HG02840 (cell line): ENCODE measurements around the gene OPN1MW2.
"Not testable (repeated sequence)": the region's sequence is repeated elsewhere in the genome, so short reads cannot be mapped to it uniquely, and the experiment has no call there.

Experiments used
- ATAC-seq: cut with Tn5 transposase; IDR thresholded peaks from one replicate; pipeline ENCODE4 v1.9.1; 2021; ENCODE audit warnings: mild to moderate bottlenecking, moderate library complexity, moderate number of reproducible peaks; ENCODE audit not compliant: unreplicated experiment, low FRiP score

The OPN1MW2 gene

GRCh38 chrX:154219456-154219855 lies at the start of gene OPN1MW2:
Gene OPN1MW2 (plus strand): TSS chrX:154219756. CDS start chrX:154219816, 60 bp downstream.
- not testable (repeated sequence) for ATAC-seq

- not testable (repeated sequence) for ATAC-seq
Measured at GRCh38 chrX:154172535-154172943, 47.0 kb upstream of the OPN1MW2 start.

- ATAC-seq, result not testable (repeated sequence)
Measured at GRCh38 chrX:154174356-154174755, 45.2 kb upstream of the OPN1MW2 start.

DNA sequence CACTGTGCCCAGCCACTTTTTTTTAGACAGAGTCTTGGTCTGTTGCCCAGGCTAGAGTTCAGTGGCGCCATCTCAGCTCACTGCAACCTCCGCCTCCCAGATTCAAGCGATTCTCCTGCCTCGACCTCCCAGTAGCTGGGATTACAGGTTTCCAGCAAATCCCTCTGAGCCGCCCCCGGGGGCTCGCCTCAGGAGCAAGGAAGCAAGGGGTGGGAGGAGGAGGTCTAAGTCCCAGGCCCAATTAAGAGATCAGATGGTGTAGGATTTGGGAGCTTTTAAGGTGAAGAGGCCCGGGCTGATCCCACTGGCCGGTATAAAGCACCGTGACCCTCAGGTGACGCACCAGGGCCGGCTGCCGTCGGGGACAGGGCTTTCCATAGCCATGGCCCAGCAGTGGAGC lies 37.3 kb upstream of the OPN1MW2 start, which contains the start of gene OPN1MW:
TSS of gene OPN1MW (plus strand) at position 301 of the 400 bp plus-strand sequence. CDS start at position 383, 82 bp downstream.
- not testable (repeated sequence) for ATAC-seq

DNA sequence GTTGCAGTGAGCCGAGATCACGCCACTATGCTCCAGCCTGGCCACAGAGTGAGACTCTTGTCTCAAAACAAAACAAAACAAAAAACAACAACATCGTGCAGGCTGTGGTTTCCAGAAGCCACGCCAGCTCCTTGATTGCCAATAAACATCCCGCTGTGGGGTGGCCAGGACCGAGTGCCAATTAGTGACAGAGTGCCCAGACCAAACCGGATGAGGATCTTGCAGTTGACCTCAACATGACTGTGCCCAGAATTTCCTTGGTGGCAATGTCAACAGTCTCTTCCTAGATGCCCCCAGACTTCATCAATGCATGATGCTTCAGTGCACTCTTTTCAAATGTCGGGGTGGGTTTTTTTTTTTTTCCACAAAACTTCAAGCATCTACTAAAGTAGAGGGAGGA lies 35.8 kb upstream of the OPN1MW2 start:
- not testable (repeated sequence) for ATAC-seq

GRCh38 chrX:154192846-154193245 lies 26.7 kb upstream of the OPN1MW2 start:
- not testable (repeated sequence) for ATAC-seq

DNA sequence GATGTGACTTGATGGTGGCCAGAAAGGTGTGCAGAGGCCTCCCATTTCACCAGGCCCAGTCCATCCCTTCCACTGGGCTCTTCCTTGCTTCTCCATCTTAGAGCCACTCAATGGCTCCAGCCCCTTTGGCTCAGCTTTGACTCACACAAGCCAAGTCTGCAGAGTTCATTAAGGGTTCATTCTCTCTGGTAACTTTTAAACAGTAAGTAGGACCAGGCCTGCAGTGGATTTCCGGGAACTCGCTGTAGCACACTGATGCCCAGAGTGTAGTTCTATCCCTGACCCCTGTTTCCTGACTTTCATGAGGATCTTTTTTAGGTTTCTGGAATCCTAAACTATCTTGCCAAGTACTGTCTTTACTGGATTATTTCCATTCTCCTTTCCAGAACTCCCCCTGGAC lies 25.2 kb upstream of the OPN1MW2 start:
- not testable (repeated sequence) for ATAC-seq

DNA sequence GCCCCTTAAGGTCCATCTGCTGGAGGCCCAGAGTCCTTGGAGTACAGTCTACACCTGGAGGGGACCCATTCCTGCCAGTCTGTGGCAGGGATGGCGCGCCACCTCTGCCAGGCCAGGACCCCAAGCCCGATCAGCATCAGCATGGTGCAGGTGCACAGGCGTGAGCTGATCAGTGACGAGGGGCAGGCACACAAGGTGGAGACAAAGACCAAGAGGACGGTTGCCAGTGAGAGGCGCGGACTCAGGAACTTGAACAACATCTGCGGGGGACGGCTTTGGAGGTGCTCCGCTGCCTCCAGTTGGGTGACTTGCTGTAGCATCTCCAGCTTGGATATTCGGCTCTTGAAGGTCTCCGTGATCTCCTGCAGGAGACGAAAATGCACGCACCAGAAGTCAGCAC lies 23.1 kb upstream of the OPN1MW2 start:
- ATAC-seq, result not testable (repeated sequence)

GRCh38 chrX:154209670-154210418 lies 9.7 kb upstream of the OPN1MW2 start:
- ATAC-seq, result not testable (repeated sequence)

GRCh38 chrX:154211057-154211456 lies 8.5 kb upstream of the OPN1MW2 start:
- ATAC-seq, result not testable (repeated sequence)

DNA sequence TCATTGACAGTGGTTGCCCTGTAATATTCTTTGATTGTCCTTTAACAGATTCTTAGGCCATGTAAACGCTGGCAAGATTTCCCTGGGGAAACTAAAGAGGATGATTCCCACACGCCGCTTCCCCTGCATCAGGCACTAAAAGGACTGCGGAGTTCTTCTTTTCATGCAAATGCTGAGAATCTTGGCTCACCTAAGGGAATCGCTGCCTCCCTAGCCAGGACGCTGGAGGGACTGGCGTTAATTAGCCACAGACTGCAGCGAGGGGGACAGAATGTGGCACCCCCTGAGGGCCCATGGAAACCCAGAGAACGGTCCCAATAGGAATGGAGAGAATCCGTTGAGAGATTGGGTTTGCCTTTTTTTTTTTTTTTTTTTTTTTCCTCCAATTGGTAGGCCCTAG lies 8.1 kb upstream of the OPN1MW2 start:
- not testable (repeated sequence) for ATAC-seq

DNA sequence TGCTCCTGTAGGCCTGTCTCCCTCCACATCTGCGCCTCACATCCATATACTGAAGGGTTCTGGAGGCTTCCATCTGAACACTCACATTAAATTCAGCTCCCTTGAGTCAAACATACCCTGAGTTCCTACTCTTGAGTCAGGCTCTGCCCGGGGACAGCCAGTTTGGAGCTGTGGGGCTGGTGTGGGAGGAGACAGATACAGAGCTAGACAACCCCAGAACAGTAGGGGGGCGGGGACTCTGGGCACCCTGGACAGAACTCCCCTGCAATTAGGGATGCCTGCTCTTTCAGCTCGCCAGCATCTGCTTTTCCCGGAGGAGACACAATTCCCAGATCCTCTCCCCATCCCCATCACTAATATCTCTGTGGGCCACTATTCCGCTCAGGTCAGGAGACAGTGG lies 5.7 kb downstream of the OPN1MW2 start:
- ATAC-seq, result not testable (repeated sequence)

DNA sequence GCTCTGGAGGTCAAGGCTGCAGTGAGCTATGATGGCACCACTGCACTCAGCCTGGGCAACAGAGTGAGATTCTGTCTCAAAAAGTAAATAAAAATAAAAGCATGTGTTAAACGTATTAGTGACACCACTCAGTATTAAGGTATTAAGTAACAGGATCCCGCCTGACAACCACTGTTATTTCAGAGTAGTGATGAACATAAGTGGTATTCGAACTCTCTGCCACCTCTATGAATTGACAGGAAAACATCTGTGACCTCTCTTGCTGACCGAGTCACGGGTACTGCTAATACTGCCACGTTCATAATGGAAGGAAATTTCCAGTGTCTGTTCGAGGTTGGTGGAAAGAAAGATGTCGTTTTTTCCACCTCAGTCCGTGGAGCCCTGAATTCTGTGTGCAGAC lies 7.2 kb downstream of the OPN1MW2 start:
- ATAC-seq, result not testable (repeated sequence)

DNA sequence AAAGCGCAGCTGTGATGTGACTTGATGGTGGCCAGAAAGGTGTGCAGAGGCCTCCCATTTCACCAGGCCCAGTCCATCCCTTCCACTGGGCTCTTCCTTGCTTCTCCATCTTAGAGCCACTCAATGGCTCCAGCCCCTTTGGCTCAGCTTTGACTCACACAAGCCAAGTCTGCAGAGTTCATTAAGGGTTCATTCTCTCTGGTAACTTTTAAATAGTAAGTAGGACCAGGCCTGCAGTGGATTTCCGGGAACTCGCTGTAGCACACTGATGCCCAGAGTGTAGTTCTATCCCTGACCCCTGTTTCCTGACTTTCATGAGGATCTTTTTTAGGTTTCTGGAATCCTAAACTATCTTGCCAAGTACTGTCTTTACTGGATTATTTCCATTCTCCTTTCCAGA lies 11.9 kb downstream of the OPN1MW2 start:
- ATAC-seq, result not testable (repeated sequence)

DNA sequence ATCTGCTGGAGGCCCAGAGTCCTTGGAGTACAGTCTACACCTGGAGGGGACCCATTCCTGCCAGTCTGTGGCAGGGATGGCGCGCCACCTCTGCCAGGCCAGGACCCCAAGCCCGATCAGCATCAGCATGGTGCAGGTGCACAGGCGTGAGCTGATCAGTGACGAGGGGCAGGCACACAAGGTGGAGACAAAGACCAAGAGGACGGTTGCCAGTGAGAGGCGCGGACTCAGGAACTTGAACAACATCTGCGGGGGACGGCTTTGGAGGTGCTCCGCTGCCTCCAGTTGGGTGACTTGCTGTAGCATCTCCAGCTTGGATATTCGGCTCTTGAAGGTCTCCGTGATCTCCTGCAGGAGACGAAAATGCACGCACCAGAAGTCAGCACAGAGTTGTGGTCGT lies 14.1 kb downstream of the OPN1MW2 start:
- not testable (repeated sequence) for ATAC-seq

- not testable (repeated sequence) for ATAC-seq
Measured at GRCh38 chrX:154238939-154239559, 19.5 kb downstream of the OPN1MW2 start.

- not testable (repeated sequence) for ATAC-seq
Measured at GRCh38 chrX:154239982-154240503, 20.5 kb downstream of the OPN1MW2 start.

- not testable (repeated sequence) for ATAC-seq
Measured at GRCh38 chrX:154247377-154248045, 28.0 kb downstream of the OPN1MW2 start.

GRCh38 chrX:154248076-154248475 lies 28.5 kb downstream of the OPN1MW2 start:
- not testable (repeated sequence) for ATAC-seq

GRCh38 chrX:154257282-154257681 lies 37.7 kb downstream of the OPN1MW2 start, which contains the start of gene OPN1MW3:
Gene OPN1MW3 (plus strand): TSS chrX:154257582. CDS start chrX:154257620, 38 bp downstream.
- not testable (repeated sequence) for ATAC-seq

GRCh38 chrX:154258711-154259110 lies 39.2 kb downstream of the OPN1MW2 start:
- ATAC-seq, result not testable (repeated sequence)
